HG03575 (cell line): ENCODE data around the gene PRSS12.

Experiments used
- ATAC-seq: cut with Tn5 transposase; IDR thresholded peaks from one replicate; pipeline ENCODE4 v1.9.1; 2021; ENCODE audit not compliant: unreplicated experiment, insufficient number of reproducible peaks, low FRiP score; ENCODE audit errors: extremely low read depth

The PRSS12 gene

DNA sequence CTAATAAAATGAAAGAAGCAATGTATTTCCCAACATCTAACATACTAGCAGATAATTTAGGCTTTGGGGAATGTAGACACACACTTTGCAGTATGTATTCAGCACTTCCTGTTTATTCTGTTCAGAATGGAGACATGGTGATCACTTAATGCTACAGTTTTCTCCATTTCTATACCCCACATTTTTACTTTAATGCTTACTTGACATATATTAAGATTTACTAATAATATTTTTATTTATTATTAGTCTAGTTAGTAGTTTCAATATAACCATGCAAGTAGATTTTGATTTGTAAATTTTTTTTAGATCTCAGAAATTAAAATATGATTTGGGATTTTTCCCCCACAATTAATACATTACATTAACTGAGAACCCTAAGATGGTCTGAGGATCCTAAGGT, 98.4 kb downstream of the PRSS12 start:
- no peak for ATAC-seq

DNA sequence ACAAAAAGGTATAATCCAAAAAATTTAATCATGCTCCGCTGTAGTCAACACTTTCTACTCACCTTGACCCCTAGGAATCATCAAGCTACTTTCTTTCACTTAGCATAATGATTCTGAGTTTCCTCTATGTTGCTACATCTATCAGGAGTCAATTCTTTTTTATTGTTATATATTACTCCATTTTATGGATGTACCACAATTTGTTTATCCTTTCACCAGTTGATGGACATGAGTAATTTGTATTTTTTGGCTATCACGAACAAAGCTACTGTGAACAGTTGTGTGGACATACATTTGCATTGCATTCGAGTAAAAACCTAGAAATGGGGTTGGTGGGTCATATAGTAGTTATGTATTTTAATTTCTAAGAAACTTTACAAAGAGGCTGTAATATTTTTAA, 102.9 kb downstream of the PRSS12 start:
- ATAC-seq, result no peak

DNA sequence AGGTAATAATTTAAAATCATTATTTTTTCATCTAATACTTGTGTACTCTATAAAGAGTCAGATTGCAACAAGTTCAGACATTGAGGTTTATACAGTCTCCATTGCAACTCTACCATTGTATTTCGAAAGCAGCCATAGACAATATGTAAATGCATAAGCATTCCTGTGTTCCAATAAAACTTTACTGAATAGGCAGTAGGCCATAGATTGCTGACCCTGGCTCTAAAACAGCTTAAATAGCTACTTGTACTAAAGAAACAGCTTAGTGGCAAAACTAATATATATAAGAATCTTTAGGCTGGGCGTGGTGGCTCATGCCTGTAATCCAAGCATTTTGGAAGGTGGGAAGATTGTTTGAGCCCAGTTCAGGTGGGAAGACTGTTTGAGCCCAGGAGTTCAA, 115.3 kb downstream of the PRSS12 start:
- ATAC-seq, result no peak

DNA sequence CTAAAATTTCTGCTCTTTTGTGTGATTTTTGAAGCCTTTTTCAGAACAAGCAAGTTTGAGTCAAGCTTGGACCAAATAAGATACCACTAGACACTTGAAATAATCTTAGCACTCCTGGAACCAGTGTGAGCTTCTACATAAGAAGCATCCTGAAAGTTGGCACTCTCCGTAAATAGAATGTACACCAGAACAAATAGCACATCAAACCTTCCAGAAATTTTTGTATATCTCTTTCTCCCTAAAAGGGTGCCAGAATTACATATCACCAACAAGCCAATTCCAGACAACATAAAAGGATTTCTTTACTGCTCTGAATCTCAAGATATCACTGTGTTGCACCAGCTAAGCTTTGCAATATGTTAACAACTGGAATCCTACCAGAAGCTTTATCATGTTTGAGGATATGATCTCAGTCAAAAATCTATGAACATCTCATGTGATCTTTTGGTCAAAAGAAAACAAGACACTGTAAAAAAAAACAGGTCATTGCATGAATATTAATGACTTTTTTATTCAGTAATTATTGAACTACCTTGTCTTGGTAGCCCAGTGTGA, 117.2 kb downstream of the PRSS12 start:
- no peak for ATAC-seq
